NCI-H146 treated with DMSO at 0.1 percent for 48 hours (cell line): ENCODE data around the gene RHOBTB1.
A peak's percentile ranks its signal among the peaks of the same experiment; 100 is the strongest.
"Not testable (repeated sequence)": the region's sequence is repeated elsewhere in the genome, so short reads cannot be mapped to it uniquely, and the experiment has no call there.

Source experiments
- DNase-seq: peaks from one replicate; lab custom pipeline; 2025; ENCODE audit not compliant: unreplicated experiment; lab: John Stamatoyannopoulos, UW

Gene RHOBTB1

DNA sequence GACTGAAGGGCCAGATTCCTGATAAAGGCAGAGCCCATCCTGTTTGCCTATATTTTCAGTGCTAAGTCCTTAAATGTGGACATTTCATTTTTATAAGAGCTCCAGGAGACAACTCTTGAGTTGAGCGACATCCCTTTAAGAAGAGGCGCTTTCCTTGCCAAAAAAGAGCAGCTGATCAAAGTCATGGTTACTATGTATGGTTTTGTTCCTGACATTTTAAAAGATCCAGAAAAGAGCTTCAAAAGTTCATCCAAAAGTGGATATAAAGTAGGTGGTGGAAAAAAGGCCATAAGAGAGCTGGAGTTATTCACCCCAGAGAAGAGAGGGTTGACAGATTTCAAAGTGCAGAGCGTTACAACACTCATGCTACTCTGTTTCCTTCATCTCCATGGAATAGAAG lies 36.7 kb downstream of the RHOBTB1 start:
- no peak for DNase-seq

DNA sequence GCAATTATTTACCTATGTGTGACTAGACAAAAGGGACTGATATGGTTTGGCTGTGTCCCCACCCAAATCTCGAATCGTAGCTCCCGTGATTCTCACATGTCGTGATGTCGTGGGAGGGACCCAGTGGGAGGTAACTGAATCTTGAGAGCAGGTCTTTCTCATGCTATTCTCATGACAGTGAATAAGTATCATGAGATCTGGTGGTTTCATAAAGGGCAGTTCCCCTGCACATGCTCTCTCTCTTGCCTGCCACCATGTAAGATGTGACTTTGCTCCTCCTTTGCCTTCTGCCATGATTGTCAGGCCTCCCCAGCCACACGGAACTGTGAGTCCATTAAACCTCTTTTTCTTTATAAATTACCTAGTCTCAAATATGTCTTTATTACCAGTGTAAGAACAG lies 37.2 kb downstream of the RHOBTB1 start:
- DNase-seq, result not testable (repeated sequence)

DNA sequence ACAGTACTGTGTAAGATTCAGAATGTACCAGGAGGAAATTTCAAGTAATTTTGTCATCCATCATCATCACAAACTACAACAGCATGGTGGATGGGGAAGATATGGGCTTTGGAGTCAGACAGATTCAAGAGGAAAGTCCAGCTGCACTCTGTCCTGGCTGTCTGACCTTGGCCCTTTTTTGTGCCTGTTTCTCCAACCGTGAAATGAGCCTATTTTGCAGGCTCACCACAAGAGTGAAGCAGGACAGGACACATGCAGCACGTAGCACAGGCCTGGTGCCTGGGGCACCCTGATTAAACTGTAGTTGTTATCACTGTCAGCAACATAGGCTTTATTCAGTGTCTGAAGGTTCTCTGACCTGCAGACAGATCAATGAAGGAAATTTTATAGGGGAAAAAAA lies 37.6 kb downstream of the RHOBTB1 start:
- DNase-seq, result peak; percentile 60

DNA sequence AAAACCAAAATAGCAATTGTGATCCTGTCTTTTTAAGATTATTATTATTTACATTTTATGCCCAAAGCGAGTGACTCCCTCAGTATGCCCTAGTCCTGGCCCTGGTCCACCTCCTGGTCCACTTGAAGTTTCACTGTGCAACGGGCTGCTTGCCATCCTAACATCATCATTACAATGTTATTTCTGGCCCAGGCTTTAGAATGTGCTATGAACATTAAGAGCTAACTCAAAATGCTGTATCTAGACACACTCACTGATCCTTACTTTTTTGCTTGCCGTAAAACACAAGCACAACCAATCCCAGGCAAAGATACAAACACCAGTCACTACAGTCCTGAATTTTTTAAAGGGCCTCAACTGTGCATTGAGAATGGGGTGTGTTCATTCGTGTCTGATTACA lies 38.4 kb downstream of the RHOBTB1 start:
- no peak for DNase-seq

DNA sequence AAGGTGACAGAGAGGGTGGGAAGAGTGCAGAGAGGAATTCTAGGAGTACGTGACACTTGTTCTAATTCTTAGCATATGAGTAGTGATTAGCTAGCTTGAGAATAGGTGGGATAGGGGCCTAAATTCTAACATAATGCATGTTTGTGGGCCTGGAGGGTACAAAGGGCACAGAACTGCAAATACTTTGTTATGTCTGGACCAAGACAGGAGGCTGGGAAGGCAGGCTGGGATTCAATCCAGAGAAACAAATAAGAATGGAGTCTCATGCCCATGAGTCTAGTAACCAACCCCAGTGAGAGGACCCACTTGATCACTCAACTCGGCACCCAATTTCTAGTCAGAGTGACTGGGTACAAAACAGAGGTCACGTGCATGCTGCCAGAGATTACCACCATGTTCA lies 40.9 kb downstream of the RHOBTB1 start:
- DNase-seq, result no peak

DNA sequence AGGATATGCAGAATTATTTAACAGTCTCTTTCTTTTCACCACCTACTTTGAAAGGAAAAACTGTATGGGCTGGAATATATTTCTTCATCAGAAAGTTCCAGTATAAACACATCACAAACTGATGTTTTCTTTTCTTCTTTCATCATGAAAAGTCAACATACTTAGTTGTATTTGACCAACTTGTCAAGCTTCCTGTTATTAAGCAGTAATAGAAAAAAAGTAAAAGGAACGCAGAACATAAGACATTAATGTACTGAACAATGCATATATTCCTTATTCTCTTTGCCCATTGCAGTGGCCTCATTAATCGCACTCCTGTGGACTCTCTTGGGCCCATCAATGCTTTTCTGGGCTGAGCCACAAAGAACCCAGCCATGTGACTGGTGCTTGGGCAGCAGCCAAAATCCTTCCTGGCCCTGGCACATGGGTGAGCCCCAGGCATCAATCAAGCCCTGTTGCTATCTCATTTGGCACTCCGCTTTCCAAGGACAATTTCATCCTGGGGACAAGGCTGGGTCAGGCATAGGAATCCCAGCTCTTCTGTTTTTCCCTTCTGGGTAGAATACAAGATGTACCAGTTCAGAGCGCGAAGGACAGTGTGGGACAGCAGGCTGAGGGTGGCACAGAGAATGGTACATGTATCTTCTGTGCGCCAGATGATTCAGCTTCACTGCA lies 42.3 kb downstream of the RHOBTB1 start:
- DNase-seq, result peak; percentile 9

DNA sequence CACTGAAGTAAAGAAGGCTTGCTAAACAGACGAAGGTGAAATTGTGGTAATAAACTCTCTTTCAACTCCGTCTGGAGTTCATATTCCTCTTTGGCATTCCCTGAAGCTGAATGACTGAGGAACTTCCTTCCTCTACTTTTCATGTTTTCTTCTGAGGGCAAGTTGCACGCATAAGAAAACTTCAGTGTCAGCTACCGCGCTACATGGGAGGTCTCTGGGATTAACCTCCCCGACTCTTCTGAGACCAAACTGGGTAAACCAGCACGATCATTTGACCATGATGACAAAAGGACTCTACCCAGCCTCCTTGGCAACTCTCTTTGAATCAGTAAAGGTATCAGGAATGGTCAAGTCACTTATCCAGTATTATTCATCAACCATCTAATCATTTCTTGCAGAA lies 44.7 kb downstream of the RHOBTB1 start:
- no peak for DNase-seq

DNA sequence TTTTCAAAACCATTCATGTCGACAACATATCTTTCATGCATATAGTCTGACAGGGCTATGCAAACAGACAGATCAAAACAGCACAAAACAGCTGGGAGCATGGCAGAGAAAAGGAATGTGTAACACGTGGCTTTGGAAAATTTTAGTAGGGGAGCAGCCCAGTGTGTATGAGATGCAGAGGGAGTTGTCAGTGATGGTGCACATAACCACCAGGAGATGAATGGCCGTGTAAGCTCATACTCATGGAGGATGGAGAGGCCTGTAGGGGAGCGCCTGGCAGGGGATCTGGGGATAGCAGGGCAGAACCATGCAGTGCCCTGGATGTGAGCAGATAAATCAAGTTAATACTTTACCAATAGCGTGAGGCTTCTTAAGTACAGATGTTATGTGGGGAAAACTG lies 45.7 kb downstream of the RHOBTB1 start:
- no peak for DNase-seq

DNA sequence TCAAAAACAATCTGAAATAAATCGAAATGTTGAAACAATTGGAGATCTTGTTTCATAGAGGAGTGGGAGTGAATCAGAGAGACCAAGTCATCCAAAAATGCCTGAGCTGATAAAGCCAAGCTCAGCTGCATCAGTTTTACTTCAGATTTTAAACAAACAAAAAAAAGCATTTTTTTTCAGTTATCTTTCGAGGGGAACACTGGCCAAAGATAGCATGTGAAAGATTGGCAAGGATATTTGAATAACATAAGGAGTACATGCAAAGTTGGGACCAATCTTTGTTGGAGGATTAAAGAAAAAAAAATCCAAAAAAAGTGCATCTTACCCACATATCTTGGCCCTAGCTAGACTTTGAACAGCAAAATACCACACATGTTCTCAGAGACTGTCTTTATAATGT lies 47.2 kb downstream of the RHOBTB1 start:
- DNase-seq, result no peak

DNA sequence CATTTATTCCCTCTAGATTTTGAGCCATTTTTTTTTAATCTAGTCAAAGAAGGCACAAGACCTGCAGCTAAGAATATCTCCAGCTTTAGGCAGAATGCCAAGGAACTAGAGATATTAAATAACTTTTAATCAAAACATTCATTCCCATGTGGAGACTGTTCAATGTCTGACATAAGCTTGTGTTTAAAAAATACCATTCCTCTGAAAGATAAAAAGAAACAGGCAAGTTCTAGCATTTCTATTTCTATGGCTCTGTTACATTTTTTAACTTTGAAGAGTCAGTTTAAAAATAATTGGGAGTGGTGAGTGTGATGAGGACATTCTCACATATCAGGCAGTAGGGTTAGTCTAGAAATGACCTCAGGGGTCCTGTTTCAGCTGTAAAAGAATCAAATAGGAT lies 48.0 kb downstream of the RHOBTB1 start:
- no peak for DNase-seq

DNA sequence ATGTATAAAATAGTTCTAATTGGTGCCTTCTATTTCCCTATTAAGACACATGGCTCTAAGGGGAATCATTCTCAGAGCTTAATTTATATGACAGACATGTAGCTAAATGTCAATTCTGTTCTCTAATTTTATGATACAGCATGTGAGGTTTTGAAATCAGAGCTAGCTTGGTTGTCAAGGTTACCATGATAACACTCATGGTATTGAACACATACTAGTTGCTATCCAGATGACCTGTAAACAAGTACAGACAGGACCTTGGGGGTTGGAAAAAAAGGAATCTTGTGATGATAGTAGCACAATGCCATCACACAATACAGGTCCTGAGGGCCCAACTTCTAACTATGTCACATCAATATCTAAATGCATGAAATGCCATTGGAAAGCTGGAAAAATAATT lies 49.2 kb downstream of the RHOBTB1 start:
- DNase-seq, result no peak

DNA sequence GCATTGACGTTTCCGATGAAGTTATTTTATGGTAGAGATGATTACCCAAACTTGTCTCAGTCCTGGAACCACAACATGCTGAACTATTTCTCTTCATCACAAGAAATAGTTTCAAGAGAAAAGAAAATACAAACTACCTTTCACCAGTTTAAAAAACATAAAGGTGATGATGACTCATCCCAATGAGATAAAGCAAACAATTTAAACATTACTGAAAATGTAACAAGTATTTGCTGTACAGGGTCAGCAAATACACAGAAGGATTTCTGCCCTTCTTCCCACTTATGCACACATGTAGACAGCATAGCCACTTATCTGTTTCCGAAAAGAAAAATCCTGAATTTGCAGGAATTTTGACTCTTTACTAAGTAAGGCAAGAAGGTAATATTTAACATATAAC lies 50.8 kb downstream of the RHOBTB1 start:
- no peak for DNase-seq

DNA sequence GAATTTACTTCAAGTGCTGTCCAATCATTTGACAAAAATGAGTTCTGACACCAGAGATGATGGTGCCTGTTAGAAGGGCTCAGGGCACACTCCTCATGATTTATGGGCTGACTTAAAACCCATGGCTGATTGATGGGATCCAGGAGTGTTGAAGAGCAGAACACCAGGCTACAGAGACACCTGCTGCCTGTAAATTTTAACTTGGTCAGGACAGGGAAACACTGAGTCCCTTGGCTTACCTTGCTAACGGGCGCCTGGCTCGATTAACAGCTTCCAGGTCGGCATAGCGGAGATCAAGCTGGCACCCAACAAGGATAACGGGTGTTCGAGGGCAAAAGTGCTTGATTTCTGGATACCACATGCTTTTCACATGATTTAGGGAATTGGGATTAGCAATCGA lies 51.4 kb downstream of the RHOBTB1 start:
- DNase-seq, result no peak

DNA sequence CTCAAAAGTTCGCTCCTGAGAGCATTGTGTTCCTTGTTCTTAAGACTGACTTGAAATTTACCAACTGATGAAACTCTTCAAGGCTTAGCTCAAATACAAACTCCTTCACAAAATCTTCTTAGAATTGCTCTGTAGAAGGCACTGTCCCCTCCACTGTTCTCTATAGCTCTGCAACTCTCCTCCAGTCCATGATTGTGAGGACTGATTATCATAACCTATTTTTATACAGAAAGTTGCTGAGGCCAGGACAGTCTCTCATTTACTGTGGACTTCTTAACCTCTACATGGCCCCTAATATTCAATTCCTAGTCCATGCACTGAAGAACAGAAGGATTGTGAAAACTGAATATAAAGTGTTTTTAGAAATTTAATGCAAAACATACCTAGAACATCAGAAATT lies 53.2 kb downstream of the RHOBTB1 start:
- DNase-seq, result no peak

DNA sequence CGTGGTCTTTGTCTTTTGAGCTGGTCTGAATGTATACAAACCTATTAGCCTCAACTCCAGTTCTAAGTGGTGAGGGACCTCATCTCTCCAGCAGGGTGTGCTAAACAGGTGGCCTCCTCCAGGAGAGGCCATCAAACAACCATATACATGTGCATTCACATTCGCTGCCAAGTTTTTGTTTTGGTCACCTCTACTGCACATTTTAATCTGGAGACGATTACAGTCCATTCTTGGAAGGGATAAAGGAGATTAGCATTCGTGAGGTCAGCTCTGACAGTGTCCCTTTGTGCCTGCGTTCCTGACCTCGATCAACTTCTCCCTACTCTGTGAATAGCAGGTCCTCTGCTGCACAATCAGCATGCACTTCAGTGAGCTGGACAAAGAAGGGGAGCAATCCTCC lies 60.8 kb downstream of the RHOBTB1 start:
- peak; percentile 12 for DNase-seq

DNA sequence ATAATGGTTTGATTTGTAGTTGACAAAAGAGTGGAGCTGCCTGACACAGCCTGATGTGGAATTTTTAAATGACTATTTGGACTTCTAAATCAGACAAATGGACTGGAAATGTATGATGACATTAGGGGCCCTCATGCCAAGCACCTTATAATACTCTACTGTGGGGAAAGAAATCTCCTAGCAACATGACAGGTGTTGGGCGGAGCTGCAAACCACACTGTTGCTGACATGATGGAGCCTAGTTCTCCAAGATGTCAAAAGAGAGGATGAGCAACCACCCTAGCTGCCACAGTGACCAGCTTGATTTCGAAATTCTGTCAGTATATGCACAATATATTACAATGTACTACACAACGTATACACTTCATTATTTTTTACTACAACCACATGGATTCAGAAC lies 65.8 kb downstream of the RHOBTB1 start:
- peak; percentile 16 for DNase-seq

DNA sequence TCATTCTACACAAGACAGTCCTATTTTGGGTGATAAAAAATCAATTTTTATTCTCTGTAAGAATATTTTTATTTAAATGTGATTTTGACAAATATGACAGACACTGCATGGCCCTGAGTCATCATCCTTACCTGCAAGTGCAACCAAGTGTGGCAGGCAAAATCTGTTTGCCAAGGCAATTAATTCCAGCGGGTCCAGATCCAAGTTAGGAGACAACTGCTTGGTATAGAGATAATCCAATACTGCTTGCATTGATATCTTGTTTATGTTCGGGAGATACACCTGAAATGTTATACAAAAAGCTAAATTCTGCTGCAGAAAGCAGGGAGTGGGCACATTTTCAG lies 66.2 kb downstream of the RHOBTB1 start:
- peak; percentile 16 for DNase-seq

DNA sequence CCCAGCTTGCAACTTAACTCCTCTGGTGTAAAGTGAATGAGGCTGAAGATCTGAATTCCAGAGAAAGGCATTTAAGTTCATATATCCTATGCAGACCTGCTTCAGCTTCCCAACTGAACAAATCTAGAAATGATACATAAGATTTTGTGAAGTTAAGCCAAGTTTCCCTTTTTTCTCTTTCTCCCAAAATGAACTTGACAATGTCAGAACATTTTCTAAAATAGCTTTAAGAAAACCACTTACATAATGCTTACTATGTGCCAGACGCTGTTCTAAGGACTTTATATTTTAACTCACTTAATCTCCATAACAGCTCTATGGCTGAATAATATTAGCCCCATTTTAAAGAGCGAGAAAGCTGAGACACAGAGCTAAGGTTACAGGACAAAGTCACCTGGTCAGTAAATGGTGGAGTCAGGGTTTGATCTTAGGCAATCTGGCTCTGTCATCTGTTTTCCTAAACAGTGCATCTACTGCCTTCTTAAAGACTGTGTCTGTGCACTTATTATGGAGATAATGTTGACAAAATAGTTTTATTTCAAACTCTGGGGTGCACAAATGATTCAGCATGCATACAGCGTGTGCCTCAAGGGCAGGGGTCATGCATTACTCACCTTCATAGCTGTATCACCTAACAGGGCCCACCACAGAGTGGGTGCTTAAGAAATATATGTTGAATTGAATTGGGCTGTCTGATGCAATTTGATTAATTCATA lies 66.8 kb downstream of the RHOBTB1 start:
- DNase-seq, result no peak

DNA sequence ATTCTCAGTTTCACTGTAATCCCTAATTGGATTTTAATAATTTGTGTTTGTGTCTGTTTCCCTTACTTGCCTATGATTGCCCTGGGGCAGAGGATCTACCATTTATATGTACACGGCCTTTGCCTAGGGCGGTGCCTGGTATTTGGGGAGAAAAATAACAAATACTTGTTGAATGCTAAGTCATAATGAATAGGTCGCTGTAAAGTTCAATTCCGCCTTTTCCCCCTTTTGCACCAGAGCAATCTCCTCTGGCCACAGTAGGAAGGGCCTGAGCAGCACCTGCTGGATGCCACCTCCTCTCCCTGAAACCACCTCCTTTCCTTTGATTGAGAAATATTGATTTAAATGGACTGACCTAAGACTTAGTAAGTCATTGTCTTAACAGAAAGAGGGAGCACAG lies 70.2 kb downstream of the RHOBTB1 start:
- DNase-seq, result no peak

DNA sequence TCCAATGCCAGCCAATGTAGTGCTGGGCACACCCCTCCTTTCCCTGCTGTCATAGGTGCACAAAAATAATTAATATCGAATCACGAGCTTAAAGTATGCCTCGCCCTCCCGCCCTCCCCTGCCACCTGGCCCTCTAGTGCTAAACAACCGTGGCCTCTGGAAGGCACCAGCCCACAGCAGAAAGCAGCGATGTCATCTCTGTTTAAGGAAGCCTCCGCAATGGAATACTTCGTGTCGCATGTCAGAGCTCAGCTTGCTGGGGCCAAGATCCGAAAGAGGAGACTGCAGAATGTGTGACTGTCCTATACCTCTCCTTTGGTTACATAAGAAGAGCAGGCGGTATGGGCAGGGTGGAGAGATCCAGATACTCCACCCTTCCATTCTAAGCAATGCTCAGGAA lies 71.5 kb downstream of the RHOBTB1 start:
- no peak for DNase-seq

DNA sequence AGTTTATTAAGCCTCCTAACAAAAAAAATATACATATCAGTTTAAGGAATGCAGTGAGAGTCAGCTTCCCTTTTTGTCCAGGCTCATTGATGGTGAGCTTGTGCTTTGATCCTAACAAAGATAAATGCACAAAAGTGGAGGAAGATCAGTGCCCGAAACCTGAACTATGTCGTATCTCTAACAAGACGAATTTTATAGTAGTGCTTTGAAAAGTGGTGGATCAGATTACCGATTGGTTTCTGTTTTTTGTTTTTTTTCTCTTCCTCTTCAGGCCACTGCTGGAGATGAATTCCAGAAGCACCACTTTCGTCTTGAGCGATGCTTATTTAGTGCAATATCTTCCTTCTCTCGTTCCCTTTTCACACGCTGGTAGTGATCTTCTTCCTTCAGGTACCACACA lies 72.8 kb downstream of the RHOBTB1 start:
- no peak for DNase-seq

DNA sequence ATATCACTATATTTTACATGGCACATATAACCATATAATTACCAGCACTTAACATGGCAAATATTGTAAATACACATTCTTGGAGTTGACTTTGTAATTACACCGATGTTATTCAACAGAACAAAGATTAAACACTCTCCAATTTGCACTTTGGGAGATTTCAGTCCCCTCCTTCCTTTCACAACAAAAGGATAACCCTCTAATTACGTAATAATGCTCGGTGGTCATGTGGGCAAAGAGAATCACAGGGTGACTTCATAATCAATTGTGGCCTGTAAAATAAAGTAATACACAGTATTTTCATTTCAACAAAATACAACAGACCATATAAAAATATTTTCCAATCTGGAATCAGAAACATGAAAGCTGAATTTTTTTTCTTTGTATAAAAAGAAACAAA lies 73.2 kb downstream of the RHOBTB1 start:
- no peak for DNase-seq

DNA sequence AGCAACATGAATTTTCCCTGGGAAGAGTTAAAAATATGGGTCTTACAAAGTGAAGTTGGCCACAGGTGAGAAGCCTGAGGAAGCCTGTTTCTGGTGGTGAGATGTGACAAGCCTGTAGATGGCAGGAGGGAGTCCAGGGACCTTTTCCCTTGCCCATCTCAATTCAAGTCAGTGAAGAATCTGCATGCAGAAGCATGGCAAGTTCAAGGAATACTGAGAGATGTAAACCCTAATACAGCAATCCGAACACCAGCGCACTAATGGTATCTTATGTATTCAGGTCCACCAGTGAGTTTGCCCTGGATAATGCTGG lies 73.6 kb downstream of the RHOBTB1 start:
- no peak for DNase-seq
